WERI-Rb-1 (cell line): ENCODE results near the gene MARCO.
"Not testable (repeated sequence)": the region's sequence is repeated elsewhere in the genome, so short reads cannot be mapped to it uniquely, and the experiment has no call there.

Experiments
- DNase-seq: peaks from one replicate; pipeline ENCODE4 v3.0.0-alpha.2; 2020
- H3K27ac ChIP-seq: fragments of 250-450 bp; sonication (Bioruptor Pico); 2 replicates; pipeline ENCODE4 v1.5.1; 2020; ENCODE audit warnings: mild to moderate bottlenecking, moderate library complexity
- H3K27me3 ChIP-seq: fragments of 250-450 bp; sonication (Bioruptor Pico); 2 replicates; pipeline ENCODE4 v1.5.1; 2021; ENCODE audit warnings: mild to moderate bottlenecking, low read depth, moderate library complexity; ENCODE audit not compliant: insufficient read depth, severe bottlenecking
- H3K36me3 ChIP-seq: fragments of 250-450 bp; sonication (Bioruptor Pico); 2 replicates; pipeline ENCODE4 v1.5.1; 2020; ENCODE audit warnings: mild to moderate bottlenecking, moderate library complexity
- H3K4me3 ChIP-seq: 2 replicates; pipeline ENCODE4 v1.5.1; 2011; ENCODE audit warnings: low read depth, mild to moderate bottlenecking, control low read depth, low read length
- H3K9me3 ChIP-seq: fragments of 250-450 bp; sonication (Bioruptor Pico); 2 replicates; pipeline ENCODE4 v1.5.1; 2021; ENCODE audit warnings: mild to moderate bottlenecking, moderate library complexity; ENCODE audit not compliant: severe bottlenecking
- CTCF ChIP-seq: IDR thresholded peaks from 2 replicates; pipeline ENCODE4 v1.5.1; 2011; ENCODE audit warnings: low read depth, mild to moderate bottlenecking, control low read depth, inconsistent platforms, low read length

The MARCO gene

GRCh38 chr2:118991554-118991953 lies 49.6 kb downstream of the MARCO start:
- peak overlapping the region; percentile 93 for H3K27ac ChIP-seq
- no peak for TF ChIP-seq CTCF

GRCh38 chr2:118992740-118993391 lies 50.9 kb downstream of the MARCO start:
- Histone ChIP-seq H3K27me3 (no peaks in the 10 kb centered on the region), H3K27ac (peak overlapping the region; percentile 93), H3K4me3 (no peak overlapping the region), H3K9me3 (peaks cover 3% of the 10 kb centered on the region), H3K36me3 (no peaks in the 10 kb centered on the region)
- TF ChIP-seq CTCF = no peak
- DNase-seq = no peak

More at GRCh38 chr2:118991554-118991953, 49.6 kb downstream of the MARCO start:
- Histone ChIP-seq H3K36me3 (no peaks in the 10 kb centered on the region), H3K9me3 (peaks cover 3% of the 10 kb centered on the region), H3K4me3 (no peak overlapping the region), H3K27me3 (no peaks in the 10 kb centered on the region)
- DNase-seq = peak; percentile 23

GRCh38 chr2:118993392-118993752 lies 51.4 kb downstream of the MARCO start:
- Histone ChIP-seq H3K4me3 (no peak overlapping the region), H3K27me3 (no peaks in the 10 kb centered on the region), H3K36me3 (no peaks in the 10 kb centered on the region), H3K9me3 (peaks cover 3% of the 10 kb centered on the region), H3K27ac (no peak overlapping the region; the same call in 1 of the 2 replicates)
- no peak for TF ChIP-seq CTCF
- DNase-seq = no peak

GRCh38 chr2:118994172-118994700 lies 52.2 kb downstream of the MARCO start:
- TF ChIP-seq CTCF = no peak
- H3K27ac ChIP-seq = no peak overlapping the region
- H3K4me3 ChIP-seq = no peak overlapping the region
- peaks cover 3% of the 10 kb centered on the region for H3K9me3 ChIP-seq
- no peaks in the 10 kb centered on the region for H3K27me3 ChIP-seq
- H3K36me3 ChIP-seq = no peaks in the 10 kb centered on the region
- no peak for DNase-seq

GRCh38 chr2:118994778-118995177 lies 52.8 kb downstream of the MARCO start:
- no peaks in the 10 kb centered on the region for H3K36me3 ChIP-seq
- peaks cover 3% of the 10 kb centered on the region for H3K9me3 ChIP-seq
- no peak overlapping the region for H3K27ac ChIP-seq
- no peak overlapping the region for H3K4me3 ChIP-seq
- no peak for DNase-seq
- H3K27me3 ChIP-seq = no peaks in the 10 kb centered on the region
- no peak for TF ChIP-seq CTCF

GRCh38 chr2:119003856-119004255 lies 61.9 kb downstream of the MARCO start:
- peaks cover 20% of the 10 kb centered on the region for H3K9me3 ChIP-seq
- not testable (repeated sequence) for DNase-seq, H3K36me3 ChIP-seq, H3K27ac ChIP-seq, H3K27me3 ChIP-seq, H3K4me3 ChIP-seq
